HCT116 (cell line): ENCODE results near the gene ATG10. TPM values are rescaled to one million over a fixed set of nuclear protein-coding genes. Genes with fewer than 3 reads are reported as not detected.

Experiments
- ATAC-seq: fragments of 200-7000 bp; cut with Tn5 transposase; 2 replicates; pipeline ENCODE4 v1.9.1; 2020; ENCODE audit warnings: mild to moderate bottlenecking, moderate library complexity
- BruUV-seq: library from RNA; stranded (reverse); fragments of 400-500 nt; replicated peaks from 2 replicates; lab custom pipeline; 2021; lab: Mats Ljungman, UMichigan
- CTCF ChIA-PET: fragments of 300-600 bp; sonication (Branson Sonifier 250); formaldehyde crosslinking; loops from one replicate; lab custom pipeline; 2021; ENCODE audit warnings: antibody characterized with exemption; lab: Charles Lee
- POLR2A ChIA-PET: fragments of 300-600, 350-600 bp; sonication (Branson Sonifier 250); formaldehyde crosslinking; loops from one replicate; lab custom pipeline; 2021; ENCODE audit warnings: antibody characterized with exemption; lab: Charles Lee
- RAD21 ChIA-PET, 2 experiments: fragments of 300-600 bp; sonication (Branson Sonifier 250); formaldehyde crosslinking; loops; one replicate each; lab custom pipeline; 2023; ENCODE audit warnings: low total read pairs in 2 of 2; ENCODE audit not compliant: uncharacterized antibody in 2 of 2, unreplicated experiment in 2 of 2, low non-redundant PET in 1 of 2; lab: Charles Lee
- DNase-seq: peaks from one replicate; pipeline ENCODE4 v3.0.0-alpha.2; 2010; ENCODE audit warnings: low read depth, low spot score
- H2AFZ ChIP-seq: fragments of 200-600 bp; shearing (Covaris generic), sonication (generic); 2 replicates; pipeline ENCODE4 v1.6.1; 2017; ENCODE audit warnings: low read depth, mixed run types, mixed read lengths, antibody characterized with exemption, low read length; ENCODE audit not compliant: poor library complexity, severe bottlenecking
- H3K27ac ChIP-seq: 2 replicates; pipeline ENCODE4 v1.5.1; 2012; ENCODE audit warnings: low read depth, low read length
- H3K27me3 ChIP-seq: fragments of 200-600 bp; sonication (generic); 2 replicates; pipeline ENCODE4 v1.6.1; 2016; ENCODE audit warnings: mixed run types, low read length, mixed read lengths; ENCODE audit not compliant: insufficient read depth
- H3K36me3 ChIP-seq, 2 experiments: fragments of 200-500 bp in 1 of 2; fragments of 200-600 bp in 1 of 2; sonication (Bioruptor generic) in 1 of 2; sonication (generic) in 1 of 2; 2 replicates each; pipeline versions ENCODE4 v1.5.1 to v1.6.1; 2014 to 2016; ENCODE audit warnings: low read length in 2 of 2, inconsistent platforms in 1 of 2, mixed read lengths in 1 of 2, mixed run types in 1 of 2; ENCODE audit not compliant: insufficient read depth in 2 of 2, control insufficient read depth in 1 of 2
- H3K4me1 ChIP-seq, 2 experiments: fragments of 200-600 bp in 1 of 2; sonication (generic) in 1 of 2; 2 replicates each; pipeline versions ENCODE4 v1.5.1 to v1.6.1; 2012 to 2017; ENCODE audit warnings: low read length in 2 of 2, inconsistent platforms in 1 of 2, mild to moderate bottlenecking in 1 of 2, mixed read lengths in 1 of 2, mixed run types in 1 of 2, moderate library complexity in 1 of 2; ENCODE audit not compliant: insufficient read depth in 2 of 2, control insufficient read depth in 1 of 2
- H3K4me2 ChIP-seq: fragments of 200-600 bp; sonication (generic); 2 replicates; pipeline ENCODE4 v1.6.1; 2017; ENCODE audit warnings: mixed run types, low read length, mixed read lengths
- H3K4me3 ChIP-seq, 2 experiments: fragments of 200-600 bp in 1 of 2; sonication (generic) in 1 of 2; replicated peaks in 1 of 2; 2 replicates each; pipeline ENCODE4 v1.5.1; 2011 to 2016; ENCODE audit warnings: low read length in 2 of 2, control low read depth in 1 of 2, low read depth in 1 of 2, mild to moderate bottlenecking in 1 of 2, mixed read lengths in 1 of 2, mixed run types in 1 of 2
- H3K79me2 ChIP-seq: fragments of 200-600 bp; sonication (generic); 2 replicates; pipeline ENCODE4 v1.6.1; 2017; ENCODE audit warnings: mild to moderate bottlenecking, mixed run types, low read length, moderate library complexity, mixed read lengths; ENCODE audit not compliant: insufficient read depth
- H3K9ac ChIP-seq: fragments of 200-600 bp; sonication (generic); 2 replicates; pipeline ENCODE4 v1.6.1; 2016; ENCODE audit warnings: low read length, mixed read lengths
- H3K9me2 ChIP-seq: fragments of 200-600 bp; sonication (generic), shearing (Covaris generic); 2 replicates; pipeline ENCODE4 v1.6.1; 2017; ENCODE audit warnings: mixed run types, mild to moderate bottlenecking, moderate library complexity; ENCODE audit not compliant: insufficient read depth
- H3K9me3 ChIP-seq, 2 experiments: fragments of 200-500 bp in 1 of 2; fragments of 200-600 bp in 1 of 2; sonication (Bioruptor generic) in 1 of 2; sonication (generic) in 1 of 2; 2 replicates each; pipeline ENCODE4 v1.6.1; 2014 to 2017; ENCODE audit warnings: low read length in 2 of 2, mixed read lengths in 2 of 2, inconsistent platforms in 1 of 2, low read depth in 1 of 2, mild to moderate bottlenecking in 1 of 2, mixed run types in 1 of 2, moderate library complexity in 1 of 2; ENCODE audit not compliant: control insufficient read depth in 1 of 2, insufficient read depth in 1 of 2
- H4K20me1 ChIP-seq: fragments of 200-600 bp; sonication (generic), shearing (Covaris generic); 2 replicates; pipeline ENCODE4 v1.6.1; 2017; ENCODE audit warnings: mixed run types, mild to moderate bottlenecking, moderate library complexity; ENCODE audit not compliant: insufficient read depth
- ATF3 ChIP-seq: IDR thresholded peaks from 2 replicates; pipeline ENCODE4 v1.6.1; 2012
- CEBPB ChIP-seq: IDR thresholded peaks from 2 replicates; pipeline ENCODE4 v1.6.1; 2012; ENCODE audit warnings: low read depth
- ELF1 ChIP-seq: IDR thresholded peaks from 2 replicates; pipeline ENCODE4 v1.6.1; 2012; ENCODE audit warnings: low read depth, borderline replicate concordance
- EZH2 ChIP-seq: fragments of 200-600 bp; sonication (generic); IDR thresholded peaks from 2 replicates; pipeline ENCODE4 v1.6.1; 2017; ENCODE audit warnings: antibody characterized with exemption, mixed run types
- TCF7L2 ChIP-seq: IDR thresholded peaks from 2 replicates; pipeline ENCODE4 v1.7.0; 2011; ENCODE audit warnings: borderline replicate concordance, inconsistent platforms; ENCODE audit not compliant: insufficient read depth, insufficient read length; ENCODE audit errors: extremely low read depth
- ZBTB33 ChIP-seq: IDR thresholded peaks from 2 replicates; pipeline ENCODE4 v1.6.1; 2011; ENCODE audit warnings: mild to moderate bottlenecking, low read length, moderate library complexity; ENCODE audit not compliant: insufficient replicate concordance; ENCODE audit errors: extremely low read depth
- ZFX ChIP-seq: fragments of 450-650 bp; IDR thresholded peaks from 2 replicates; pipeline ENCODE4 v1.6.1; 2017
- intact Hi-C: fragments of 100-400 bp; cut with micrococcal nuclease; formaldehyde crosslinking; loops from 2 replicates; pipeline ENCODE4 v1.10.0; 2022
- total RNA-seq: library from RNA; stranded (reverse); gene quantifications from one replicate; pipeline ENCODE4 v1.2.1, GENCODE V29; 2021; ENCODE audit not compliant: unreplicated experiment
- TF ChIP-seq, protein P1 (sequence below): IDR thresholded peaks from 2 replicates; pipeline ENCODE4 v1.6.1; 2012

Gene ATG10
- total RNA-seq, 1 experiment from 2014 or later: 9.4 TPM

GRCh38 chr5:82058710-82059109, 86.9 kb downstream of the ATG10 start:
- ChIA-PET CTCF (no interaction called here), POLR2A (no interaction called here), RAD21 (no interaction called here)
- Histone ChIP-seq H4K20me1 (no peaks in the 10 kb centered on the region), H3K9me3 (no peaks in the 10 kb centered on the region), H3K9me2 (no peaks in the 10 kb centered on the region), H3K4me2 (no peak overlapping the region), H2AFZ (no peak overlapping the region), H3K4me1 (no peaks in the 10 kb centered on the region), H3K36me3 (no peaks in the 10 kb centered on the region), H3K9ac (no peak overlapping the region), H3K4me3 (no peak overlapping the region), H3K27me3 (no peaks in the 10 kb centered on the region), H3K27ac (no peak overlapping the region), H3K79me2 (no peaks in the 10 kb centered on the region)
- ATAC-seq (no peak), DNase-seq (no peak)
- no TSS peak for BruUV-seq
- TF ChIP-seq CEBPB (no peak), ZFX (no peak), ELF1 (no peak), TCF7L2 (no peak), ZBTB33 (no peak), ATF3 (no peak), EZH2 (no peak)
- TF ChIP-seq, protein P1, sequence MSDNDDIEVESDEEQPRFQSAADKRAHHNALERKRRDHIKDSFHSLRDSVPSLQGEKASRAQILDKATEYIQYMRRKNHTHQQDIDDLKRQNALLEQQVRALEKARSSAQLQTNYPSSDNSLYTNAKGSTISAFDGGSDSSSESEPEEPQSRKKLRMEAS: no peak
- intact Hi-C loops: no loop called here
